IMR-90 (cell line): ENCODE measurements around the gene RNFT2. TPM values are rescaled to one million over a fixed set of nuclear protein-coding genes. Genes with fewer than 3 reads are reported as not detected.

ENCODE experiments used
- ATAC-seq: fragments of 200-7000 bp; cut with Tn5 transposase; 2 replicates; pipeline ENCODE4 v1.9.1; 2020; ENCODE audit warnings: low read depth, mild to moderate bottlenecking, moderate library complexity
- BruUV-seq: library from RNA; stranded (reverse); fragments of 400-500 nt; replicated peaks from 2 replicates; lab custom pipeline; 2021; lab: Mats Ljungman, UMichigan
- CTCF ChIA-PET: fragments of 300-600 bp; formaldehyde crosslinking; extraction: SDS; loops from one replicate; lab custom pipeline; 2021; ENCODE audit warnings: antibody characterized with exemption; lab: Yijun Ruan, JAX
- POLR2A ChIA-PET: fragments of 300-600 bp; sonication (Branson Sonifier 250); formaldehyde crosslinking; loops from one replicate; lab custom pipeline; 2022; ENCODE audit warnings: antibody characterized with exemption; ENCODE audit not compliant: unreplicated experiment; lab: Charles Lee
- DNase-seq: peaks from one replicate; pipeline ENCODE4 v3.0.0; 2013
- H2AFZ ChIP-seq: replicated peaks from 2 replicates; pipeline ENCODE3; 2013; ENCODE audit warnings: low read length, mild to moderate bottlenecking; ENCODE audit not compliant: poor library complexity
- H2AK5ac ChIP-seq: 2 replicates; pipeline ENCODE4 v1.6.1; 2013; ENCODE audit warnings: low read depth, low read length, inconsistent platforms
- H2AK9ac ChIP-seq: replicated peaks from 2 replicates; pipeline ENCODE3; 2013; ENCODE audit warnings: mild to moderate bottlenecking, low read depth, low read length, moderate library complexity; ENCODE audit not compliant: poor library complexity
- H2BK120ac ChIP-seq: 2 replicates; pipeline ENCODE4 v1.6.1; 2013; ENCODE audit warnings: low read depth, low read length, inconsistent platforms
- H2BK15ac ChIP-seq: 3 replicates; pipeline ENCODE4 v1.6.1; 2013; ENCODE audit warnings: low read depth, low read length, inconsistent platforms
- H2BK20ac ChIP-seq: 2 replicates; pipeline ENCODE4 v1.6.1; 2013; ENCODE audit warnings: low read depth, mild to moderate bottlenecking, inconsistent platforms, low read length, moderate library complexity
- H2BK5ac ChIP-seq: 2 replicates; pipeline ENCODE4 v1.6.1; 2013; ENCODE audit warnings: mild to moderate bottlenecking, low read depth, low read length, inconsistent platforms; ENCODE audit not compliant: poor library complexity, severe bottlenecking
- H3K14ac ChIP-seq: replicated peaks from 2 replicates; pipeline ENCODE4 v1.6.1; 2013; ENCODE audit warnings: low read depth, low read length, inconsistent platforms
- H3K18ac ChIP-seq: 2 replicates; pipeline ENCODE4 v1.6.1; 2013; ENCODE audit warnings: low read depth, low read length, control low read depth
- H3K23ac ChIP-seq: 2 replicates; pipeline ENCODE4 v1.6.1; 2013; ENCODE audit warnings: low read depth, low read length, inconsistent platforms
- H3K27ac ChIP-seq: 2 replicates; pipeline ENCODE4 v1.5.1; 2013; ENCODE audit warnings: mild to moderate bottlenecking, control low read depth, low read length; ENCODE audit not compliant: insufficient read depth
- H3K27me3 ChIP-seq: 2 replicates; pipeline ENCODE4 v1.6.1; 2013; ENCODE audit warnings: low read length; ENCODE audit not compliant: control insufficient read depth, insufficient read depth
- H3K36me3 ChIP-seq: 2 replicates; pipeline ENCODE4 v1.6.1; 2013; ENCODE audit warnings: low read length, mixed read lengths; ENCODE audit not compliant: control insufficient read depth, insufficient read depth
- H3K4ac ChIP-seq: 2 replicates; pipeline ENCODE4 v1.6.1; 2013; ENCODE audit warnings: low read depth, low read length, inconsistent platforms
- H3K4me1 ChIP-seq: 2 replicates; pipeline ENCODE4 v1.6.1; 2013; ENCODE audit warnings: low read length, mixed read lengths; ENCODE audit not compliant: control insufficient read depth, insufficient read depth
- H3K4me2 ChIP-seq: 2 replicates; pipeline ENCODE4 v1.6.1; 2013; ENCODE audit warnings: low read depth, mild to moderate bottlenecking, control low read depth, low read length, moderate library complexity
- H3K4me3 ChIP-seq: 2 replicates; pipeline ENCODE4 v1.5.1; 2013; ENCODE audit warnings: low read depth, mild to moderate bottlenecking, control low read depth, low read length, moderate library complexity; ENCODE audit not compliant: insufficient read depth
- H3K56ac ChIP-seq: 2 replicates; pipeline ENCODE4 v1.6.1; 2013; ENCODE audit warnings: low read length, inconsistent platforms; ENCODE audit not compliant: insufficient read depth; ENCODE audit errors: extremely low read depth
- H3K79me1 ChIP-seq, 2 experiments: 2 replicates each; pipeline ENCODE4 v1.6.1; 2013; ENCODE audit warnings: low read length in 2 of 2, inconsistent platforms in 1 of 2, low read depth in 1 of 2
- H3K9ac ChIP-seq: 2 replicates; pipeline ENCODE4 v1.6.1; 2013; ENCODE audit warnings: low read depth, low read length, control low read depth
- H3K9me1 ChIP-seq: 2 replicates; pipeline ENCODE4 v1.6.1; 2013; ENCODE audit warnings: low read length, inconsistent platforms; ENCODE audit not compliant: insufficient read depth
- H3K9me3 ChIP-seq: 2 replicates; pipeline ENCODE4 v1.6.1; 2013; ENCODE audit warnings: low read length; ENCODE audit not compliant: control insufficient read depth, insufficient read depth
- H4K20me1 ChIP-seq: 2 replicates; pipeline ENCODE4 v1.6.1; 2013; ENCODE audit warnings: low read length, inconsistent platforms; ENCODE audit not compliant: insufficient read depth
- H4K5ac ChIP-seq: 2 replicates; pipeline ENCODE4 v1.6.1; 2013; ENCODE audit warnings: mild to moderate bottlenecking, low read depth, low read length, control low read depth
- H4K8ac ChIP-seq, 2 experiments: 2 replicates each; pipeline ENCODE4 v1.6.1; 2013; ENCODE audit warnings: low read depth in 2 of 2, low read length in 2 of 2, control low read depth in 1 of 2, inconsistent platforms in 1 of 2
- H4K91ac ChIP-seq: 2 replicates; pipeline ENCODE4 v1.6.1; 2013; ENCODE audit warnings: low read depth, low read length, inconsistent platforms; ENCODE audit not compliant: insufficient read depth
- BHLHE40 ChIP-seq: fragments of 150-350 bp; IDR thresholded peaks from 2 replicates; pipeline ENCODE4 v1.6.1; 2016; ENCODE audit warnings: mild to moderate bottlenecking, low read depth, low read length
- CEBPB ChIP-seq: IDR thresholded peaks from 2 replicates; pipeline ENCODE4 v1.6.1; 2012; ENCODE audit warnings: low read depth, low read length, improper control_type of control experiment
- CHD1 ChIP-seq: IDR thresholded peaks from 2 replicates; pipeline ENCODE4 v1.6.1; 2012; ENCODE audit warnings: low read depth, low read length, improper control_type of control experiment
- CTCF ChIP-seq: conservative IDR thresholded peaks from 2 replicates; pipeline ENCODE4 v1.5.1; 2012; ENCODE audit warnings: mild to moderate bottlenecking, low read depth, low read length, improper control_type of control experiment
- ELK1 ChIP-seq: fragments of 150-350 bp; IDR thresholded peaks from 2 replicates; pipeline ENCODE4 v1.6.1; 2016; ENCODE audit warnings: low read depth, mild to moderate bottlenecking, low read length, moderate library complexity, borderline replicate concordance
- FOS ChIP-seq: fragments of 150-350 bp; IDR thresholded peaks from 2 replicates; pipeline ENCODE4 v1.6.1; 2016; ENCODE audit warnings: low read depth, low read length
- MAZ ChIP-seq: IDR thresholded peaks from 2 replicates; pipeline ENCODE4 v1.6.1; 2012; ENCODE audit warnings: low read depth, mild to moderate bottlenecking, low read length, improper control_type of control experiment, moderate library complexity, borderline replicate concordance
- MXI1 ChIP-seq: IDR thresholded peaks from 2 replicates; pipeline ENCODE4 v1.6.1; 2012; ENCODE audit warnings: low read depth, mild to moderate bottlenecking, low read length, moderate library complexity, borderline replicate concordance
- NFE2L2 ChIP-seq: fragments of 150-350 bp; IDR thresholded peaks from 2 replicates; pipeline ENCODE4 v1.6.1; 2016; ENCODE audit warnings: low read depth, mild to moderate bottlenecking, low read length
- RAD21 ChIP-seq: IDR thresholded peaks from 2 replicates; pipeline ENCODE4 v1.6.1; 2012; ENCODE audit warnings: low read length, improper control_type of control experiment
- SMC3 ChIP-seq: fragments of 150-350 bp; IDR thresholded peaks from 2 replicates; pipeline ENCODE4 v1.6.1; 2016; ENCODE audit warnings: low read depth, mild to moderate bottlenecking, antibody characterized with exemption, low read length, moderate library complexity
- USF2 ChIP-seq: fragments of 150-350 bp; IDR thresholded peaks from 2 replicates; pipeline ENCODE4 v1.6.1; 2017; ENCODE audit warnings: mild to moderate bottlenecking, antibody characterized with exemption, low read length, low read depth
- WGBS, 2 experiments: methylation state at CpG; one replicate each; pipeline versions ENCODE4 v1.1.5 to v1.1.7; 2013; ENCODE audit warnings: missing lambda C conversion rate in 2 of 2; ENCODE audit not compliant: insufficient read length in 1 of 2; ENCODE audit errors: extremely low coverage in 2 of 2; 5-methylcytosine and 5-hydroxymethylcytosine counted together
- dilution Hi-C: fragments of 300-500 bp; cut with HindIII; formaldehyde crosslinking; loops from one replicate; pipeline ENCODE4 v1.14.3; 2018; ENCODE audit warnings: low sequenced_read_pairs; ENCODE audit not compliant: unreplicated experiment
- in situ Hi-C: fragments of 300-500 bp; cut with MboI; formaldehyde crosslinking; loops from 3 replicates; pipeline ENCODE4 v1.14.3; 2019; ENCODE audit warnings: low sequenced_read_pairs, inconsistent platforms, mixed read lengths
- intact Hi-C: fragments of 100-400 bp; cut with micrococcal nuclease; formaldehyde crosslinking; loops from 2 replicates; pipeline ENCODE4 v1.10.0; 2022
- polyA plus RNA-seq, 3 experiments: library from polyadenylated mRNA; depleted of rRNA; stranded (reverse); fragments of >200 nt; gene quantifications; 2 replicates each; pipeline ENCODE4 v1.2.3, GENCODE V29; 2012; ENCODE audit warnings: low replicate concordance in 1 of 3
- total RNA-seq: library from RNA; depleted of rRNA; stranded (reverse); fragments of >200 nt; gene quantifications from 2 replicates; pipeline ENCODE4 v1.2.3, GENCODE V29; 2012

The RNFT2 gene
- total and polyA plus RNA-seq, 2 of the 4 experiments (the other 2 are of a cell fraction): 1.6 to 2.3 TPM

GRCh38 chr12:116876151-116876869, 138.2 kb downstream of the RNFT2 start:
- no TSS peak for BruUV-seq
- intact Hi-C loops: no loop called here
- Histone ChIP-seq H3K4me2 (no peak overlapping the region), H4K91ac (no peak overlapping the region), H3K14ac (no peak overlapping the region), H3K36me3 (no peaks in the 10 kb centered on the region), H2AFZ (no peak overlapping the region), H3K4ac (no peak overlapping the region), H2BK15ac (no peak overlapping the region), H3K4me3 (no peak overlapping the region), H3K4me1 (no peaks in the 10 kb centered on the region), H3K23ac (no peak overlapping the region), H3K27me3 (peaks cover 61% of the 10 kb centered on the region), H2AK9ac (no peak overlapping the region), H3K9me3 (peaks cover 5% of the 10 kb centered on the region), H4K5ac (no peak overlapping the region), H3K18ac (no peak overlapping the region), H3K27ac (no peak overlapping the region), H2BK120ac (no peak overlapping the region), H2BK20ac (no peak overlapping the region), H4K8ac (no peak overlapping the region), H3K79me1 (no peaks in the 10 kb centered on the region), H2AK5ac (no peak overlapping the region), H4K20me1 (0 out of 2 replicates have a peak, but pooled peaks cover 8% of the 10 kb centered on the region), H3K9ac (no peak overlapping the region), H3K9me1 (no peaks in the 10 kb centered on the region), H2BK5ac (no peak overlapping the region), H3K56ac (no peak overlapping the region)
- no peak for TF ChIP-seq FOS
- no peak for TF ChIP-seq MAZ
- no peak for TF ChIP-seq RAD21
- no peak for TF ChIP-seq USF2
- no peak for TF ChIP-seq BHLHE40
- TF ChIP-seq CEBPB: no peak
- no peak for TF ChIP-seq NFE2L2
- TF ChIP-seq MXI1: no peak
- no peak for TF ChIP-seq ELK1
- TF ChIP-seq SMC3: no peak
- TF ChIP-seq CHD1: no peak
- no peak for TF ChIP-seq CTCF
- in situ Hi-C loops: no loop called here
- WGBS, 2 experiments: 0% methylated on average over 1 of the region's 19 CpGs; no CpG with 5 or more reads in 1 of the 2 experiments
- dilution Hi-C loops: no loop called here
- CTCF ChIA-PET: interaction anchor here (0.6 kb wide), 1 partner anchor 10 kb away, joined by 3 read pairs; no protein-coding TSS in a partner anchor
- POLR2A ChIA-PET: no interaction called here
- ATAC-seq (no peak), DNase-seq (no peak)
